ENCODE measurements around the gene HOXD9.

- TF ChIP-seq CTCF (conservative IDR thresholded peaks at IDR 0.05; ENCODE audit: low read length) (no peak), EZH2phosphoT487 (IDR thresholded peaks at IDR 0.05; ENCODE audit: borderline replicate concordance) (no peak)
Observed at GRCh38 chr2:176114120-176114929, 8.2 kb upstream of the HOXD9 start.

Data from Loucy (cell line).